Lower lobe of right lung (tissue), 2 donors: Measurements from ENCODE around the gene ADAMTSL3. TPM values are rescaled to one million over a fixed set of nuclear protein-coding genes. Genes with fewer than 3 reads are reported as not detected.

ENCODE experiments used
- ATAC-seq, 2 donors: fragments of 200-7000 bp; cut with Tn5 transposase; one replicate each; pipeline ENCODE4 v1.9.1; 2020 to 2022; ENCODE audit warnings: mild to moderate bottlenecking in 2 of 2, moderate library complexity in 2 of 2
- DNase-seq: peaks from one replicate; pipeline ENCODE4 v3.0.0-alpha.2; 2020
- H3K27ac ChIP-seq: fragments of 200-600 bp; one replicate; pipeline ENCODE4 v1.8.0; 2022
- H3K27me3 ChIP-seq: fragments of 200-600 bp; one replicate; pipeline ENCODE4 v1.8.0; 2022; ENCODE audit warnings: low read depth
- H3K36me3 ChIP-seq: fragments of 200-600 bp; one replicate; pipeline ENCODE4 v1.8.0; 2022; ENCODE audit warnings: mild to moderate bottlenecking
- H3K4me1 ChIP-seq: fragments of 200-600 bp; one replicate; pipeline ENCODE4 v1.8.0; 2022
- H3K4me3 ChIP-seq: fragments of 200-600 bp; one replicate; pipeline ENCODE4 v1.8.0; 2022; ENCODE audit warnings: mild to moderate bottlenecking
- H3K9me3 ChIP-seq: fragments of 200-600 bp; one replicate; pipeline ENCODE4 v1.8.0; 2022
- CTCF ChIP-seq: fragments of 200-600 bp; IDR thresholded peaks from one replicate; pipeline ENCODE4 v1.8.0; 2022; ENCODE audit warnings: antibody characterized with exemption, mild to moderate bottlenecking
- intact Hi-C: fragments of 100-400 bp; cut with DNase I; formaldehyde crosslinking; loops from one replicate; pipeline ENCODE4 v1.11.0; 2022
- total RNA-seq: library from RNA; stranded (reverse); fragmentation: NEBNext Ultra II Directional; extraction: Animal tissue kit (Norgen Biotek cat#: 25700); gene quantifications from one replicate; pipeline ENCODE4 v1.2.1, GENCODE V29; 2021
- donor health status: DM: no; HTN: yes; CAD: no; lungs with severe emphysema.

The ADAMTSL3 gene
- total RNA-seq, 1 donor from 2014 or later = 26.4 TPM

GRCh38 chr15:83854950-83855707 lies 201.2 kb downstream of the ADAMTSL3 start:
- H3K27ac ChIP-seq = no peak overlapping the region
- intact Hi-C loops = no loop called here
- peaks cover 9% of the 10 kb centered on the region for H3K4me1 ChIP-seq
- no peak for TF ChIP-seq CTCF
- ATAC-seq (no peak), DNase-seq (no peak)
- H3K4me3 ChIP-seq = no peak overlapping the region
- no peaks in the 10 kb centered on the region for H3K36me3 ChIP-seq
- H3K9me3 ChIP-seq = no peaks in the 10 kb centered on the region
- H3K27me3 ChIP-seq = no peaks in the 10 kb centered on the region

- intact Hi-C loops = no loop called here
- Histone ChIP-seq H3K27me3 (no peaks in the 10 kb centered on the region), H3K4me1 (peaks cover 3% of the 10 kb centered on the region), H3K36me3 (no peaks in the 10 kb centered on the region), H3K4me3 (no peak overlapping the region), H3K9me3 (no peaks in the 10 kb centered on the region), H3K27ac (no peak overlapping the region)
- no peak for TF ChIP-seq CTCF
- ATAC-seq (no peak), DNase-seq (no peak)
Observed at GRCh38 chr15:83855956-83856355, 202.0 kb downstream of the ADAMTSL3 start.

- intact Hi-C loops = no loop called here
- Histone ChIP-seq H3K4me1 (no peaks in the 10 kb centered on the region), H3K36me3 (no peaks in the 10 kb centered on the region), H3K9me3 (no peaks in the 10 kb centered on the region), H3K27ac (no peak overlapping the region), H3K27me3 (no peaks in the 10 kb centered on the region), H3K4me3 (no peak overlapping the region)
- DNase-seq = no peak
- TF ChIP-seq CTCF = no peak
- ATAC-seq = no peak
Observed at GRCh38 chr15:83858820-83859505, 205.0 kb downstream of the ADAMTSL3 start.

- no peaks in the 10 kb centered on the region for H3K36me3 ChIP-seq
- no peaks in the 10 kb centered on the region for H3K27me3 ChIP-seq
- no peaks in the 10 kb centered on the region for H3K4me1 ChIP-seq
- H3K27ac ChIP-seq = no peak overlapping the region
- no peak for DNase-seq
- ATAC-seq = no peak
- intact Hi-C loops = no loop called here
- no peak for TF ChIP-seq CTCF
- H3K9me3 ChIP-seq = no peaks in the 10 kb centered on the region
- no peak overlapping the region for H3K4me3 ChIP-seq
Observed at GRCh38 chr15:83866692-83867091, 212.8 kb downstream of the ADAMTSL3 start.

DNA sequence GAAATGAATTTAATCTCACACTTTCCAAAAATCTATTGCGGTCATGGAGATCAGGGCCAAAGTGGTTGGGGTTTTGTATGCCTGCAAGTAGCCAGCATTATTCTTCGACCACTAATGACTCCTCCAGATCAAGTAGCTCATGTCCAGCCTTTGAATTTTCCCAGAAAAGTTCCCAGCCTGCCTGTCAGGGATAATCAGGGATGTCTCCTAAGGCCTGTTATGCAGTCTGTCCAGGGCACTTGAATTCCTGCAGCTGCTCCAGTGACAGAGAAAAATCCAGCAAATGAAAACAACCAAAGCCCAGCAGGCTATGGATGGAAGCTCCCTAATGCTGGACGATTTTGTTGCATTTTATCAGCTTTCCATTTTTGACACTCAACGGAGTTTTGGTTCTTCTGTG lies 215.4 kb downstream of the ADAMTSL3 start:
- ATAC-seq = no peak
- intact Hi-C loops = no loop called here

More for the DNA sequence above, 215.4 kb downstream of the ADAMTSL3 start:
- Histone ChIP-seq H3K4me3 (no peak overlapping the region), H3K4me1 (no peaks in the 10 kb centered on the region), H3K9me3 (no peaks in the 10 kb centered on the region), H3K36me3 (no peaks in the 10 kb centered on the region), H3K27me3 (no peaks in the 10 kb centered on the region), H3K27ac (no peak overlapping the region)
- DNase-seq = no peak
- TF ChIP-seq CTCF = no peak
